Osteoblast (primary cell): ENCODE results near the gene PPP1R3C. TPM values are rescaled to one million over a fixed set of nuclear protein-coding genes. Genes with fewer than 3 reads are reported as not detected.

ENCODE experiments used
- DNase-seq: peaks from one replicate; pipeline ENCODE4 v3.0.0; 2011; ENCODE audit warnings: low spot score, mixed read lengths; ENCODE audit not compliant: insufficient read length; ENCODE audit errors: missing footprints
- H2AFZ ChIP-seq: 2 replicates; pipeline ENCODE4 v1.6.0; 2011; ENCODE audit warnings: mild to moderate bottlenecking, low read length
- H3K27ac ChIP-seq: 2 replicates; pipeline ENCODE4 v1.5.1; 2011; ENCODE audit warnings: mild to moderate bottlenecking, low read depth, low read length, moderate library complexity
- H3K27me3 ChIP-seq: 2 replicates; pipeline ENCODE4 v1.6.0; 2012; ENCODE audit warnings: mild to moderate bottlenecking, control low read depth, inconsistent platforms, low read length, moderate library complexity; ENCODE audit not compliant: insufficient read depth
- H3K36me3 ChIP-seq: 2 replicates; pipeline ENCODE4 v1.5.1; 2011; ENCODE audit warnings: mild to moderate bottlenecking, low read length, control low read depth, moderate library complexity; ENCODE audit not compliant: insufficient read depth
- H3K4me1 ChIP-seq: 2 replicates; pipeline ENCODE4 v1.5.1; 2011; ENCODE audit warnings: mild to moderate bottlenecking, low read length, control low read depth, moderate library complexity; ENCODE audit not compliant: insufficient read depth
- H3K4me2 ChIP-seq: 2 replicates; pipeline ENCODE4 v1.6.0; 2011; ENCODE audit warnings: mild to moderate bottlenecking, low read length; ENCODE audit not compliant: insufficient read depth
- H3K4me3 ChIP-seq: fragments of 200-600 bp; sonication (generic); 3 replicates; pipeline ENCODE4 v1.5.1; 2012; ENCODE audit warnings: mild to moderate bottlenecking, low read length, inconsistent platforms; ENCODE audit not compliant: insufficient read depth
- H3K79me2 ChIP-seq: 2 replicates; pipeline ENCODE4 v1.6.0; 2012; ENCODE audit warnings: mild to moderate bottlenecking, low read length, control low read depth, inconsistent platforms; ENCODE audit not compliant: insufficient read depth
- H3K9me3 ChIP-seq: 2 replicates; pipeline ENCODE4 v1.5.1; 2011; ENCODE audit warnings: low read depth, low read length, control low read depth
- H4K20me1 ChIP-seq: 2 replicates; pipeline ENCODE4 v1.6.0; 2012; ENCODE audit warnings: mild to moderate bottlenecking, low read length, control low read depth; ENCODE audit not compliant: insufficient read depth
- total RNA-seq: library from RNA; depleted of rRNA; stranded (reverse); fragments of >200 nt; gene quantifications from 2 replicates; pipeline ENCODE4 v1.2.3, GENCODE V29; 2012
- TF ChIP-seq, protein P1 (sequence below): IDR thresholded peaks from 2 replicates; pipeline ENCODE4 v1.5.1; 2011; ENCODE audit warnings: mild to moderate bottlenecking, low read depth, low read length, moderate library complexity; ENCODE audit errors: extremely low read depth

The PPP1R3C gene
- total RNA-seq, 1 donor: 87.9 TPM

- Histone ChIP-seq H2AFZ (no peak overlapping the region), H3K4me2 (no peak overlapping the region)
- TF ChIP-seq, protein P1, sequence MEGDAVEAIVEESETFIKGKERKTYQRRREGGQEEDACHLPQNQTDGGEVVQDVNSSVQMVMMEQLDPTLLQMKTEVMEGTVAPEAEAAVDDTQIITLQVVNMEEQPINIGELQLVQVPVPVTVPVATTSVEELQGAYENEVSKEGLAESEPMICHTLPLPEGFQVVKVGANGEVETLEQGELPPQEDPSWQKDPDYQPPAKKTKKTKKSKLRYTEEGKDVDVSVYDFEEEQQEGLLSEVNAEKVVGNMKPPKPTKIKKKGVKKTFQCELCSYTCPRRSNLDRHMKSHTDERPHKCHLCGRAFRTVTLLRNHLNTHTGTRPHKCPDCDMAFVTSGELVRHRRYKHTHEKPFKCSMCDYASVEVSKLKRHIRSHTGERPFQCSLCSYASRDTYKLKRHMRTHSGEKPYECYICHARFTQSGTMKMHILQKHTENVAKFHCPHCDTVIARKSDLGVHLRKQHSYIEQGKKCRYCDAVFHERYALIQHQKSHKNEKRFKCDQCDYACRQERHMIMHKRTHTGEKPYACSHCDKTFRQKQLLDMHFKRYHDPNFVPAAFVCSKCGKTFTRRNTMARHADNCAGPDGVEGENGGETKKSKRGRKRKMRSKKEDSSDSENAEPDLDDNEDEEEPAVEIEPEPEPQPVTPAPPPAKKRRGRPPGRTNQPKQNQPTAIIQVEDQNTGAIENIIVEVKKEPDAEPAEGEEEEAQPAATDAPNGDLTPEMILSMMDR: no peak
Measured at GRCh38 chr10:91601212-91601611, 31.7 kb downstream of the PPP1R3C start.

GRCh38 chr10:91598211-91598977 is 34.5 kb downstream of the PPP1R3C start:
- peaks cover 28% of the 10 kb centered on the region for H3K4me1 ChIP-seq
- H3K4me2 ChIP-seq: no peak overlapping the region
- TF ChIP-seq, protein P1: no peak
- no peaks in the 10 kb centered on the region for H3K9me3 ChIP-seq
- H3K79me2 ChIP-seq: no peaks in the 10 kb centered on the region
- H3K36me3 ChIP-seq: no peaks in the 10 kb centered on the region
- H2AFZ ChIP-seq: no peak overlapping the region
- no peaks in the 10 kb centered on the region for H3K27me3 ChIP-seq
- no peak for DNase-seq
- no peak overlapping the region for H3K4me3 ChIP-seq
- H3K27ac ChIP-seq: peak overlapping the region; percentile 26
- H4K20me1 ChIP-seq: no peaks in the 10 kb centered on the region

More at GRCh38 chr10:91601212-91601611, 31.7 kb downstream of the PPP1R3C start:
- no peak overlapping the region for H3K4me3 ChIP-seq
- H3K36me3 ChIP-seq: no peaks in the 10 kb centered on the region
- H3K27me3 ChIP-seq: no peaks in the 10 kb centered on the region
- no peaks in the 10 kb centered on the region for H3K79me2 ChIP-seq
- no peak overlapping the region for H3K27ac ChIP-seq
- H3K9me3 ChIP-seq: no peaks in the 10 kb centered on the region
- peaks cover 48% of the 10 kb centered on the region for H3K4me1 ChIP-seq
- DNase-seq: no peak
- no peaks in the 10 kb centered on the region for H4K20me1 ChIP-seq

GRCh38 chr10:91597197-91597881 is 35.5 kb downstream of the PPP1R3C start:
- peak overlapping the region; percentile 51 for H2AFZ ChIP-seq
- TF ChIP-seq, protein P1: no peak

DNA sequence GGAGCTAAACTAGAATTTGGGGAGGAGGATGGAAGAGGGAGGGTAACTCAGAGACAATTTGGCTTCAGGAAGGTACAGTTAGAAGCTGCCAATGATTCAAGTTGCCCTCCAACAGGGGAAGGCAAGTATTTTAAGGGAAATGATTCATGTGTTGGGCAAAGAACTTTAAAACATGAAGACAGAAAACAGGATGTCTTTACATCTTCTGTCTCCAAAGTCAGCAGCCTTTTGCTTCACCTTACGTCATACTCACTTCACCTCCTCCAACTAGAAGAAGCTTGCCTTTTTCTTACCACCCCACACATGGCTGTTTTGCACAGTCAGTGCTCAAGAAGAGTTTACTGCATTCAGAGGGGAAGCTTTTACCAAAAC is 36.1 kb downstream of the PPP1R3C start:
- Histone ChIP-seq H3K9me3 (no peaks in the 10 kb centered on the region), H2AFZ (no peak overlapping the region), H3K4me1 (peaks cover 31% of the 10 kb centered on the region), H3K36me3 (no peaks in the 10 kb centered on the region), H3K79me2 (no peaks in the 10 kb centered on the region), H3K27me3 (no peaks in the 10 kb centered on the region), H3K4me3 (no peak overlapping the region), H3K4me2 (peak overlapping the region; percentile 23), H4K20me1 (no peaks in the 10 kb centered on the region), H3K27ac (peak overlapping the region; percentile 77)
- TF ChIP-seq, protein P1: no peak
- DNase-seq: peak; percentile 61

More at GRCh38 chr10:91597197-91597881, 35.5 kb downstream of the PPP1R3C start:
- Histone ChIP-seq H3K27me3 (no peaks in the 10 kb centered on the region), H3K4me2 (peak overlapping the region; percentile 23), H3K36me3 (no peaks in the 10 kb centered on the region), H3K79me2 (no peaks in the 10 kb centered on the region), H3K9me3 (no peaks in the 10 kb centered on the region), H3K27ac (peak overlapping the region; percentile 77), H3K4me1 (peaks cover 28% of the 10 kb centered on the region), H4K20me1 (no peaks in the 10 kb centered on the region), H3K4me3 (no peak overlapping the region)
- DNase-seq: no peak
